Stimulated activated CD8-positive, alpha-beta memory T cell treated with anti-CD3 and anti-CD28 coated beads, Interleukin-15, amount 100 ng/mL, for 4 hours (primary cell): ENCODE results near the gene BRINP3.
"Not testable (repeated sequence)": the region's sequence is repeated elsewhere in the genome, so short reads cannot be mapped to it uniquely, and the experiment has no call there.

Source experiments
- DNase-seq, 2 donors: peaks; one replicate each; pipeline ENCODE4 v3.0.0-alpha.2; 2020; ENCODE audit warnings: low read depth in 2 of 2

BRINP3 gene

DNA sequence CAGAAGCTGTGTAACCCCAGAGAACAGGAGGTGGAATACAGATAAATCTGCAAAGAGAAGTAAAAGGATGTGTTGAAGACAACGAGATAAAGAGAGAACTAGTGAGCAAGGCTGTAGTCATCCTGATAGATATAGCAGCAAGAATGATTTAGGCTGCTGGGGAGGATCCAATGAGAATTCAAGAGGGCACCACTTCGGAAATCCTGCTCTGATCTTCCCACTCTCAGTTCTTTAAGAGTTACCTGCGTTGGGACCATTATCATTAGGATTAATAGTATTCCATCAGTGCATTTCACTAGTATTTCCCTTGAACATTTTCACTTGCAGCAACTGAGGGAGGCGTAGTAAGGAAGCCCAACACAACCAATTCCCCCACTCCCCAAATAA is at the start of gene BRINP3:
Gene BRINP3 (minus strand): TSS at position 103 of the 387 bp plus-strand sequence.
- no peak for DNase-seq

DNA sequence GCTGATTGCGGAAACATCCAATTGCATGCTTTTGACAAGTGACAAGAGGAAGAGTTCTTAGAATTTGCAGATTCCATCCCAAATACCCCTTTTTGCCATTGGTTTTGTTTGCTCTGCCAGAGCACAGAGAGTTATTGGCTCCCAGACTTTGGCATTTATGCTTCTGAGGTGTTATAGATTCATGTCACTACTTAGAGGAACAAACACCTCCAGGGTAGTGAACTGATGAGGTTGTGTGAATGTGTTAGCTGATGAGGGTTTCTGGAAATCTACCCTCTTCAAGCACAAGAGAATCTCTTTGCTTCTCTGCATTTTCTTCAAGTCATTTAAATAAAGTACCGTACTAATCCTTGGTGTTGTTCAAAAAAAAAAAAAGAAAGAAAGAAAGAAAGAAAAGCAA is 33.9 kb upstream of the BRINP3 start:
- no peak for DNase-seq

DNA sequence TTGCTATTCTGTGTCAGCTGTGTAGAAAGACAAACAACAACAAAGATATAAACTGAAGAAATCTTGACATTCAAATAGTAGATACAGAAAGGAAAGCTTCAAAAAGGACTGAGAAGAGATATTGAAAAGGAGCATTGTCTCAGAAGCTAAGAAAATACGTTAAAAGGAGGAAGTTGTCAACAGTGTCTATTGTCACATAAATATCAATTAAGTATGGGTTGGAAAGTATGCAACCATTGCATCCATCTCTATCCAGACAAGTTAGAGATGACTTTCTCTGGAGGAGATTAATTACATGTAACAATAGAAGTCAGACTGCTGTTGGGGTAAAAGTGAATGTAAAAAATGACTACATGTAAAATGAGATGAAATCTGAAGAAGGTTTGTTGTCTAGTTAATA is 29.7 kb upstream of the BRINP3 start:
- DNase-seq, result no peak

DNA sequence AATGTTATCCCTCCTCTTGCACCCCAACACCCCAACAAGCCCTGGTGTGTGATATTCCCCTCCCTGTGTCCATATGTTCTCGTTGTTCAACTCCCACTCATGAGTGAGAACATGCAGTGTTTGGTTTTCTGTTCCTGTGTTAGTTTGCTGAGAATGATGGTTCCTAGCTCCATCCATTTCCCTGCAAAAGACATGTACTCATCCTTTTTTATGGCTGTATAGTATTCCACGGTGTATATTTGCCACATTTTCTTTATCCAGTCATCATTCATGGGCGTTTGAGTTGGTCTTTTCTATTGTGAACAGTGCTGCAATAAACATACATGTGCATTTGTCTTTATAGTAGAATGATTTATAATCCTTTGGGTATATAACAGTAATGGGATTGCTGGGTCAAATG is 26.9 kb upstream of the BRINP3 start:
- not testable (repeated sequence) for DNase-seq

DNA sequence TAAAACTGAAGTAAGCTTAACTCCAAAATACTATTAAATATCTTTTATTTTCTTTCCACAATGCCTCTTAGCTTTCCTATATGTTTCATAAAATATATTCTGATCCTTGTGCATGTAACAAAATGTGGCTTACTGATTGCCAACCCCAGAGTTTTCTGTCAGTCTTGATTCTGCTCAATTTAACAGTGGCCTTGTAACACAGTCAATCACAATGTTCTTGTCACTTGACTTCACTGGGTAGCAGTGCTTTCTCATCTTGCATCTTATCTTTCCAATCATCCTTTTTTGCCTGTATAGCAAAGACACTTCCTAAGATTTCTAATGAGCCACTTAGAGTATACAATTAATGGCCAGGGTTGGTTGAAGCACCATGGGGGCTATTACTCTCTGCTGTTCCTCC is 19.9 kb upstream of the BRINP3 start:
- no peak for DNase-seq

DNA sequence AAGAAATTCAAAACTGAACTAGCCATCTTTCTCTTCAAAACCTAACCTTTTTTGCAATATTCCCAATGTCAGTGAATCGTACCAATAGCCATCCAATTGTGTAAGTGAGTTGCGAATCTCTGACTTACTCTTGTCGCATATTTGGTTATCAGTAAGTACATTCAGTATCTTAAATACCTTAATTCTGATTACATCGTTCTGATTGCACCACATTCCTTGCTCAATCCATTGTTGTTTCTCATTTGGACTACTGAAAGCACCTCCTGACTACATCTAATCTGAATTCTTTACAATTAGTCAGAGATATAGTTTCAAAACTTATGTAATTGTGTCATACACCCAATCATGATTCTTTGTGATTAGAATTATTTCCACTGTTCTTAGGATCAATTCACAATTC is 16.8 kb upstream of the BRINP3 start:
- DNase-seq, result no peak

DNA sequence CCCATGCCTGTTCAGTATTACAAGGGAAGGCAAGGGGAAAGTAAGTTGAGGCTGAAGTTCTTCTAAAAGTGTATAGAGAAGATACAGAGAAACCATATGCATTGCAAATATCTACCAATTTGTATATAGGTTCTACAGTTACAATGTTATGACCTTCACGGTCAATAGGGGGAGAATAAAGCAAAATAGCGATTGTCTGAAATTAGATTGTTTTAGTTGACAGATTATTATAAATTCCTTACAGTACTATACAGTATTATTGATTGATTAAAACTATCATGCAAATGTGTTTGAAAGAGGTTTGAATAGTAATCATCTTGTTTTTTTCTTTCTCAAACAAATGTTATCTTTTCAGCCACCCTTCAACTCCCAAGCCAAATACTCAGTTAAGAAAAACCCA is 13.7 kb upstream of the BRINP3 start:
- DNase-seq, result no peak

DNA sequence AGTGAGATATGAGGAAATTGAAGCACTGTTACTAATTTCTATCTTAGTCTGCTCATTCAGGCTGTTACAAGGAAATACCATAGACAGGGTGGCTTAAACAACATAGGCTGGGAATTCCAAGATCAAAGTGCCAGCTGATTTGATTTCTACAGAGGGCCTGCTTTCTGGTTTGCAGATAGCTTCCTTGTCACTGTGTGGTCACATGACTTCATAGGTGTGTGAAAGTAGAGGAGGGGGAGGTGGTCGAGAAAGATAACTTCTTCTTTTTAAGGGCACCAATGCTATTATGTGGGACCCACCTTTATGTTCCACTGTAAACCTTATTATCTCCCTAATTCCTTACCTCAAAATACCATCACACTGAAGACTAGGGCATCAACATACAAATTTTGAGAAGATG is 6.4 kb upstream of the BRINP3 start:
- no peak for DNase-seq

DNA sequence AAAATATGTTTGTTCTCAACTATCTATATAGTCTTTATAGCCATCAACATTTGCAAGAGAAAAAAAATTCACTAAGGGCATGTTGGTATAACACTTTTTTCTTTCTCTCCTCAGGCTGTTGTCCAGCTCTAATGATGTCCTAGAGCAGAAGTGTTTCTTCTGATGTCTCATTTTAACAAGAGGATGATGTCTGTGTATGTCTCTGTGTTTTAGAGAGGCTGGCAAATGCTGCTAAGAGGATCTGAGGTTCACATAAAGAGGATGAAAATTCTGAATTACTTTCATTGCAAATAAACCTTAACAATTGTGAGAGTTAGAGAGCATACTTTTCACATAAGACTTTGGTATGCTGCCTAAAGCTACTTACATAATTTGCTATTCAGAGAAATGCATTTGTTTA is 2.6 kb upstream of the BRINP3 start:
- DNase-seq, result no peak

DNA sequence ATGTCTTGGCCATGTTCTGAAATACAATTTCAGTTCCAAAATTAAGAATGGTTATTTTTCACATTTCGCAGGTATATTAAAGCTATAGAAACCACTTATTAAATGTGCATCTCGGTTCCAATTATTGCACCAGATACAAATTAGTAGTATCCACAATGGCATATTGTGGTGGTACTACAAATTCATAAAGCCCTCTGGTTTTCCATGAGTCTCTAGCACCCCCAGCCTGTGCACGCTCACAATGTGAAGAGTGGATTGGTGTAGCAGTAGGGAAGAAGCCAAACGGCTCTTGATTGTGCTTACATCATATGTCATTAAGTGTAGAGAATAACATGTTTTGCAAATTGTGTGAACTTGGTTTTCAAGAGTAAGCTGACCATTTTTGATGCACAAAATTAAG is 1.9 kb upstream of the BRINP3 start:
- DNase-seq, result no peak

DNA sequence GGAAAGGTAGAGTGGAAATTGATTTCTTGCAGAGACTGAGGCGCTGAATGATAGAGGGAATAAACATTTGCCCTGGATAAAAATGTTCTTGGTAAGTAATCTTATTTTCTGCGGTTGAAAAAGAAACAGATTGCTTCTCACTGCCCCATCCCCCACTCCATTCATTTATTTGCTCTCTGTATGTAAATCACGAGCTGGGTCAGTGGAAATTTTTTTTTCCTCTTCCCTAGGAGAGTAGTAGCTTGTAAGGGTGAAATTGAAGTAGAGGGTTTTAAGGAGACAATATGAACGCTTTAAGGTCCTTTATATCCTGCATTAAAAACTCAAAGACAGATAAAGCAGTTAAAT is 1.4 kb upstream of the BRINP3 start:
- DNase-seq, result no peak

DNA sequence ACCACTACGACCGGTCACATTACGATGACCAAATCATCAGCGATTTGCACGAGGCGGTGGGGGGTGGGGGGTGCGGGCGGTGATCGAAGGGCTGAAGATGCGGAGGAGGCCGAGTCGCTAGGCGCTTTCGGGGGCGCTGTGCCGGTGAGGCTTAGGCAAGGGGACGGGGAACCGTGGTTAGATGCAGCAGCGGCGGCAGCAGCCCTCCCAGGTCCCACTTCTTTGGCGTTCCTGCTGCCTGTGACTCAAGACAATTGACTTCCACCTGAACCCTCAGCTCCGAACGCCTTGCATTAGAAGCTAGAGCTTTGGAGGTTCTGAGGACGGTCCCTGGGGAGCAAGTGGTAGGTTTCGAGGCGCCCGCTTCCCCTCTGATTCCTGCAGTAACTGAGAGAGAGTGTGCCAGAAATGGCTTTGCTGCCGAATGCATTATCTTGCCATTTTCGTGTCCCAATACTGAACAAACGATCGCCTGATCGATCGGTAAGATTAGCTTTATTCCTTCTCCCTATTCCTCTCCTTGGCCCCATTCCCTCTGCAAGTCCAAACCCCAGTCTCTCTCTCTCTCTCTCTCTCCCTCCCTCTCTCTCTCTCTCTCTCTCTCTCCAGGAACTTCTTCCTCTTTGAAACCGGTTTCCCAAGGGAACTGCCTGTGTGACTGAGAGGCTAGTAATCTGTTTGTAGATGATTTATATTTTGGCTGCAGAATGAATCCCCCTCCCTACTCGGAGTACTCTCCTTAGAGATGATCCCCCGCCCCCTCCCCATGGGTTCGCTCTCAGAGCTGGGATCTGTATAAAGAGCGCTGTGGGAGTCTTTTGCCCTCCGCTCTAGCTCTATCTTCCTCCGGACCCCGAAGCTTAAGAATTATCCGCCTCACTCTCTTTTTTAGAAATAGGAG is 735 bp upstream of the BRINP3 start:
- DNase-seq, result no peak

DNA sequence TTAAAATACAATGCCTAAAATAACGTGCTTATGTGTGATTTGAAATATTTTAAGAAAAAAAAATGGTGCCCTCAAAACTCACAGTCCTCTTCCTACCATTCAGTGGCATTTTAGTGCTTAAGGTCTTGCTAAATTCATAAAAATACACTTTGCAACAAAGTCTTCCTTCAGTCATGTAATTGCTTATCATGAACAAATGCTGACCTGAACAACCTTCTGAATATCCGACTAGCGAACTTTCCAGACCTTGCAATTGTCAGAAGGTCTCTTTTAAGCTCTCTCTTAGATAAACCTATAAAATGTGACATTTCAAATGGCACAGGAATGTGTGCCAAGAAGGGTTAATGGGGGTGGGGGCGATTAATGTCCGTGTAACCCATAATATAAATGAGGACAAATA is 858 bp downstream of the BRINP3 start:
- DNase-seq, result no peak

DNA sequence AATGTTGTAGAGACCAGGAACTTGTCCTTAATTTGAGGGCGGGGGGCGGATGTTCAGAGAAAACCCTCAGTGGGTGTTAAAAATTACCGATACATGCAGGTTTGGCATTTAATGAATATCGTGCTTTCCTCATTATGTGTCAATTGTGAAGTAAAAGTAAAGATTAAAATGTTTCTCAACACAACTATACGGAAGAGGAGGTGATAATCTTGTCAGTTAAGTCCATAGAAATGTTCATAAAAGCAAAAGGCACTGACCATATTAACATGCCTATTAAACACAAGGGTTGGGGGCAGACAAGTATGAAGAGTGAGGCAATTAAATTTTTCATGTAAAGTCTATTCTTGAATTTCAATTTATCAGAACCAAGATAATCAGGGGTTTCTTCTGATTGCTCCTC is 1.3 kb downstream of the BRINP3 start:
- no peak for DNase-seq

DNA sequence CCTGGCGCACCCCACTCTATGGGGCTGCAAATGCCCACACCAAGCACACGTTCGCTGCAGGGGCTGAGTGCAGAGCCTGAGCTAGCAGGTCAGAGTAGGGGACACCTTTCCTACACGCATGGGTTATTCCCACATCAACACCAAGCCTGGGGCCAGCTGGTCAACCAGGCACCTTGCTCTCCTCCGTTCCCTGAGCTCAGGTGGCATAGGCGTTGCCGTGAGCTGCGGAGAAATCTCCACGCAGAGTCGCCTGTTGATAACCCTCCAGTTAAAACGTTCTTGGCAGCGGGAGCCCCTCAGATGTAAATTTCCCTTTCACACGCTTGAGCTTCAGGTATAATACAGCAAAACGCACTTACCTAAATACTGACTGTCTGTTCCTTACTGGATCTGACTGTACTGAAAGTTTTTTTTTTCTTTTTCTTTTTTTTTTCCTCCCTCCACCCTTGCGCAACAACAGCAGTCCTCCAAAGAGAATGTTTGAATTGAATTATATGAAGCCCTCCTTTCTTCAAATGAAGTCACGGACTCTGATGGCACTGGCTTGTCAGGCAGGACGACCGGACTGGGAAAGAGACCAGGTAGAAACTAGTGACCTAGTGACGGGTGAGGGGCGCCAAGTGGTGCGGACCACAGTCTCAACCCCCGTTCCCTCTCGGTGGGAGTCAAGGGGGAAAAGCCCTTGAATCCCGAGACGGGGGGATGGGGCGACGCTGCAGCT is 2.1 kb downstream of the BRINP3 start:
- DNase-seq, result no peak

DNA sequence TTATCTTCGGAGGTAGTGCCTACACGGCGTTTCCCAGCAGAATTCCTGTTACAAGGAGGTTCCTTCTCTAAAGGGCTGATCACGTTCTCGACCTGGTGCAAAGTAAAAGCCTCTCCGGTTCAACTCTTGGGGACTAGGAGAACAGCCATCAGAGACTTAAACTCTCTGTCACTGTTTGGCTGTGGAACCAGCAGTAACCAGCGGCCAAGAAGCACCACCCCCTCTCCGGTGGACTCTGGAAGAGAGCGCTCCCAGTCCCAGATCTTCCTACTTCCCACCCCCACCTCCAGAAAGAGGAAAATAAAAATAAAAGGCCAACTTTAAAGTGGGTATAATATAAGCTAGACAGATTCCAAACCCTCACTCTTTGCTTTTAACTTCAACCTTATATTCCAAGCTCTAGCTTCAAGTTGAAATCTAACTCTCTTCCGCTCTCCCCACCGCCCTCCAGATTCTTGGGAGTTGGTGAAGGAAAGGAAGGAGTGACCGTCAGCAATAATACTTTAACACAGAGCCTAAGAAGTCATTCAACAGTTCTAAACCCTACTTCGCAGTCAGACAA is 2.9 kb downstream of the BRINP3 start:
- no peak for DNase-seq

DNA sequence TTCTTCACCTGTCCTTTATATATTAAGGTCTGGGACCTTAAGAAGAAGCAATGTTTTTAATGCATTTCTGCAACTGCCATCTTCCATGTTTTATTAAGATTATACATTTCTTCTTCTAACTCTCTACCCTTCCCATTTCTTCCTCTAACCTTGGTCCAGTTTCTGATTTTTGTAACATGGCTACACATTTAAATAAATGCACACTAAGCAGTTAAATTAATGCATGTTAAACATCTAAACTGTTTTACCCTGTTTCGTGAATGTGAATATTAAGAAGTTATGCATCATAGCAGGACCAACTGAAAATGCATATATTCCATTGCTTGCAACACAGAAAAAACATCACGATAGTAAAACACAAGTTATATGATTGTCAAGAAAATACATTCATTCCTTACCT is 3.7 kb downstream of the BRINP3 start:
- DNase-seq, result no peak

DNA sequence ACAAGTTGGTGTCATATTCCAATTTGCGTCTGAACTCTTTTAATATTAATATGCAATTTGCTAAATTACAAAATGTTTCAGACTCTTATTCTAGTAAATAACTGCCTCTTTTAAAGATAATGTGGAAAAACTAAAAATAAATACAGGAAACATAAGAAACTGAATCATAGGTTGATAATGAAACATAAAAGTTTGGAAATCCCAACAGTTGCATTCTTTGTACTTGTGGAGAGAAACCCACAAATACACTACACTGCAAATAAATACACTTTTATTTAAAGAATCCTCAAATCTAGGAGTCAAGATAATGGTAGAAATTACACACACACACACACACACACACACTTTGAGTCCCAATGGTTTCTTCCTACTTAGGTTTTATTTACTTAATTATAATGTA is 5.2 kb downstream of the BRINP3 start:
- DNase-seq, result no peak

DNA sequence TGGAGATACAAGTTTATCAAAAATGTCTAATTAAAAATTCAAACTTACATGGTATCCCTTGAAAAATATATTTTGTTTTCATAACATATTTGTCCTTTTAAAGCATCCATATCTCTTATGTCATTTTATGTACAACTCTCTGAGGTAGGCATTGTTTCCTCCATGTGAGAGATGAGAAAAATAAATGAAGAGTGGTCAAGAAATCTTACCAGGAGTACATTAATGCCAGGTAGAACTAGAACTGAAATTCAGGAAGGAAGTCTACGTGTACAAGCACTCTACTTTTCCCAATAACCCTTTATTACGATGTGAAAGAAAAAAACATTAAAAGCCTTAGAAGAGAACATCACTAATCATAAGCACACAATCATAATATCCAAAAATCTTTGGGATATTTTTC is 5.6 kb downstream of the BRINP3 start:
- DNase-seq, result no peak

DNA sequence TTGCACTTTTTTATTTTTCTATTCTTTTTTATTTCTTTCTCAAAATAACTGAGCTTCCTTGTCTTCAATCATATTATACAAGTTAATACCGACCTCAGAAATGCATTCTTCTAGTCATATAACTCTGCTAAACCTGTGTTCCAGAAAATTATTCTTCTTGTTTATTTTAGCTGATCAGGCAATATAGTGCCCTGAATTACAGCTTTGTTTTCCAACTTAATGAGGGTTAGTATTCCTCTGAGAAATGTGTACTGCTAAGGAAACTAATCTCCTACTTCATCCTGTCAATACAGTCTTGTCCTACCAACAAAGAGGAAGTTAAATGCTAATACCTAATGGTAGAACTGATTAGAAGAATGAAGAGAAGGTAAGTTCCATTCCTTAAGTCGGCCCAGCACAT is 13.0 kb downstream of the BRINP3 start:
- no peak for DNase-seq

DNA sequence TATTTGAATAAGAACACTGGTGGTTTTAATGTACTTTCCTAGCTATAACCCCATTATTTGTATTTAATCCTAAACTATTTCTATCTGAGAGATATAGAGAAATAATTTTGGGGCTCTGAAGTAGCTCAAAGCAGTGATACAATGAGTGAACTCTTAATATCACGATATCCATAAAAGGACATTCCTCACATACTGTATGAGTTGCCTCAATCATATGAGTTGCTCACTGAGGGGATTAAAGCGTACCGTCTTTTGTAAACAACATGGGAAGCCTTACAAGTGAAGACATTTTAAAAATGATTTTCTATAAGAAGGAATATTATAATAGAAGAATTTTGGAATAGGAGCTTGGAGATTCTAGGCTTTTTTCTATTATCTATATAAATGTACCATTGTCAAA is 21.5 kb downstream of the BRINP3 start:
- no peak for DNase-seq

DNA sequence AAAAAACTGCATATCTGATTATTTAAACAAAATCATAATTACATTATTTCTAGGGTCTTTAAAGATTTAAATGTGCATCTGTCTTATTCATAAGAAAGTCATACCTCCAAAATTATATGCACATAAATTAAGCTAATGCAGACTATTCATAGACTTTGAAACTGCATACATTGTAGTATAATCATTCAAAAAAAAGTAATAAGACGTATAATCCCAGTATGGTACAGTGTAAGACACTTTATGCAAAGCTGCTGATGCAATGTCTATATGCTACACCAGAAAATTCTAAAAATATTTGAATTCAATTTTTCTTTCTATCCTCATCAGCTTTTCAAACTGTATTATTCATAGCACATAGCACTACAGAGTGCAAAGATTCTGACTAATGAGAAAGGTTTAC is 22.0 kb downstream of the BRINP3 start:
- no peak for DNase-seq

DNA sequence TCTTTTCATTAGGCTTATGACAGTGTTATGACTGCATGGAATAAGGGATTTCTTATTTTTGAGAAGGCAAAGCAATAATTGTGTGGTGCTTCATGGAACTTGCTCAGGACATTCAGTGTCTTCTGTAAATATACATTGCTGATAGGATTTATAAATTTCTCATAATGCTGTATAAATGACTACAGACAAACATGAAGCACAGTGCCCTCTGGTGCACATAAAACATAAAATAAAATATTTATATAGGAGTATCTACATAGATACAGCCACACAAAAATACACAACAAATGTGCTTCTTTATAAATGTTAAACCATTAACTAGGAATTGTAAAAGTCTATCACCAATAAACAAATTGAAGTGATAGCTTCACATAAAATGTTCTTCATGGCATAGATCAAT is 24.1 kb downstream of the BRINP3 start:
- no peak for DNase-seq
